Common myeloid progenitor, CD34-positive (primary cell): ENCODE measurements around the gene SLIT3.
"Not testable (repeated sequence)": the region's sequence is repeated elsewhere in the genome, so short reads cannot be mapped to it uniquely, and the experiment has no call there.

Source experiments
- CTCF ChIA-PET: fragments of 350-600 bp; sonication (Branson Sonifier 250); formaldehyde crosslinking; loops from one replicate; lab custom pipeline; 2021; ENCODE audit warnings: antibody characterized with exemption; lab: Charles Lee
- POLR2A ChIA-PET: fragments of 350-600 bp; sonication (Branson Sonifier 250); formaldehyde crosslinking; loops from one replicate; lab custom pipeline; 2021; ENCODE audit warnings: antibody characterized with exemption; lab: Charles Lee
- DNase-seq, 3 donors: peaks; one replicate each; pipeline versions ENCODE4 v3.0.0 to v3.0.0-alpha.2; 2013
- H3K27ac ChIP-seq, 2 experiments: 1 replicate in 1 of 2; 2 replicates in 1 of 2; pipeline ENCODE4 v1.7.0; 2013; ENCODE audit warnings: inconsistent platforms in 2 of 2, low read length in 2 of 2, mild to moderate bottlenecking in 2 of 2, low read depth in 1 of 2, moderate library complexity in 1 of 2; ENCODE audit not compliant: severe bottlenecking in 2 of 2, insufficient read depth in 1 of 2, poor library complexity in 1 of 2
- H3K27me3 ChIP-seq, 5 experiments: replicated peaks in 2 of 5; 1 replicate in 3 of 5; 2 replicates in 2 of 5; pipeline versions ENCODE4 v1.6.1 to v1.7.0; 2013; ENCODE audit warnings: low read length in 4 of 5, mild to moderate bottlenecking in 2 of 5, moderate library complexity in 2 of 5, inconsistent platforms in 1 of 5; ENCODE audit not compliant: insufficient read depth in 5 of 5, control insufficient read depth in 4 of 5
- H3K36me3 ChIP-seq, 4 experiments: 1 replicate in 2 of 4; 2 replicates in 2 of 4; pipeline versions ENCODE4 v1.6.1 to v1.7.0; 2013; ENCODE audit warnings: low read length in 3 of 4, control low read depth in 1 of 4, mild to moderate bottlenecking in 1 of 4; ENCODE audit not compliant: control insufficient read depth in 4 of 4, insufficient read depth in 4 of 4
- H3K4me1 ChIP-seq, 4 experiments: 1 replicate in 3 of 4; 2 replicates in 1 of 4; pipeline versions ENCODE4 v1.6.1 to v1.7.1; 2013; ENCODE audit warnings: low read length in 3 of 4, mild to moderate bottlenecking in 3 of 4, control low read depth in 1 of 4, inconsistent platforms in 1 of 4, moderate library complexity in 1 of 4; ENCODE audit not compliant: control insufficient read depth in 4 of 4, insufficient read depth in 4 of 4; ENCODE audit errors: control extremely low read depth in 1 of 4
- H3K4me3 ChIP-seq, 7 experiments: 1 replicate in 4 of 7; 2 replicates in 3 of 7; pipeline versions ENCODE4 v1.5.1 to v1.7.0; 2013; ENCODE audit warnings: mild to moderate bottlenecking in 7 of 7, low read length in 6 of 7, moderate library complexity in 6 of 7, inconsistent platforms in 2 of 7, low read depth in 2 of 7, control low read depth in 1 of 7; ENCODE audit not compliant: insufficient read depth in 4 of 7, control insufficient read depth in 1 of 7; ENCODE audit errors: extremely low read depth in 1 of 7
- H3K9me3 ChIP-seq, 5 experiments: 1 replicate in 4 of 5; 2 replicates in 1 of 5; pipeline versions ENCODE4 v1.6.1 to v1.7.1; 2013; ENCODE audit warnings: low read length in 4 of 5, mild to moderate bottlenecking in 2 of 5, inconsistent platforms in 1 of 5, low read depth in 1 of 5, moderate library complexity in 1 of 5; ENCODE audit not compliant: control insufficient read depth in 4 of 5, insufficient read depth in 2 of 5; ENCODE audit errors: control extremely low read depth in 1 of 5
- WGBS: methylation state at CpG from one replicate; pipeline ENCODE4 v1.1.5; 2013; ENCODE audit not compliant: insufficient coverage; 5-methylcytosine and 5-hydroxymethylcytosine counted together

Gene SLIT3

DNA sequence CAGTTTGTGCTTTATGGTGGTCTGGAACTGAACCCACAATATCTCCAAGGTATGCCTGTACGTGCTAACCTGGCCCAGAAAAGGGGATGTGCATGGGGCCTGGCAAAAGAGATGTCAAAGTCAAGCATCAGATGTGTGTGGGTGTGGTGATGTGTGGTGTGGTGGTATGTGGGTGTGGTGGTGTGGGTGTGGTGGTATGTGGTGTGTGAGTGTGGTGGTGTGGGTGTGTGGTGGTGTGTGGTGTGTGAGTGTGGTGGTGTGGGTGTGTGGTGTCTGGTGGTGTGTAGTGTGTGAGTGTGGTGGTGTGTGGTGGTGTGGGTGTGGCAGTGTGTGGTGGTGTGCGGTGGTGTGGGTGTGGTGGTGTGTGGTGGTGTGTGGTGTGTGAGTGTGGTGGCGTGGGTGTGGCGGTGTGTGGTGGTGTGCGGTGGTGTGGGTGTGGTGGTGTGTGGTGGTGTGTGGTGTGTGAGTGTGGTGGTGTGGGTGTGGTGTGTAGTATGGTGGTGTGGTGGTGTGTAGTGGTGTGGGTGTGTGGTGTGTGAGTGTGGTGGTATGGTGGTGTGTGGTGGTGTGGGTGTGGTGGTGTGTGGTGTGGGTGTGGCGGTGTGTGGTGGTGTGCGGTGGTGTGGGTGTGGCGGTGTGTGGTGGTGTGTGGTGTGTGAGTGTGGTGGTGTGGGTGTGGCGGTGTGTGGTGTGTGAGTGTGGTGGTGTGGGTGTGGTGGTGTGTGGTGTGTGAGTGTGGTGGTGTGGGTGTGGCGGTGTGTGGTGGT, 554.6 kb downstream of the SLIT3 start:
- H3K27ac ChIP-seq, H3K36me3 ChIP-seq, H3K27me3 ChIP-seq, H3K4me1 ChIP-seq, CTCF ChIA-PET, POLR2A ChIA-PET, DNase-seq, H3K9me3 ChIP-seq, H3K4me3 ChIP-seq: not testable (repeated sequence)
- WGBS = 100% methylated on average over 1 of the region's 10 CpGs

DNA sequence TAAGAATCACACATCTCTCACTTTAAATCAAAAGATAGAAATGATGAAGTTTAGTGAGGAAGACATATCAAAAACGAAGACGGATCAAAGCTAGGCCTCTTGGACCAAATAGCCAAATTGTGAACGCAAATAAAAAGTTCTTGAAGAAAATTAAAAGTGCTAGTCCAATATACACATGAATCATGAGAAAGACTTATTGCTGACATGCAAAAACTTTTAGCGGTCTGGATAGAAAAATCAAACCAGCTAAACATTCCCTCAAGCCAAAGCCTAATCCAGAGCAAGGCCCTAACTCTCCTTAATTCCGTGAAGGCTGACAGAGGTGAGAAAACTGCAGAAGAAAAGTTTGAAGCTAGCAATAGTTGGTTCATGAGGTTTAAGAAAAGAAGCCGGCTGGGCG, 557.3 kb downstream of the SLIT3 start:
- Histone ChIP-seq H3K27me3 (peaks cover 0 to 5% (median 0%) of the 10 kb centered on the region in 5 experiments), H3K4me3 (no peak overlapping the region), H3K4me1 (no peaks in the 10 kb centered on the region), H3K36me3 (no peaks in the 10 kb centered on the region), H3K9me3 (peaks cover 0 to 1% (median 0%) of the 10 kb centered on the region in 5 experiments), H3K27ac (no peak overlapping the region)
- ChIA-PET CTCF (interaction anchor here (0.7 kb wide), 1 partner anchor 11 kb away, joined by 3 read pairs; no protein-coding TSS in a partner anchor), POLR2A (no interaction called here)
- DNase-seq = no peak
- WGBS = 100% methylated on average over 6 of the region's 7 CpGs

GRCh38 chr5:168742311-168742710, 558.6 kb downstream of the SLIT3 start:
- 100% methylated on average over 2 of the region's 2 CpGs for WGBS
- H3K27me3 ChIP-seq, POLR2A ChIA-PET, H3K36me3 ChIP-seq, H3K27ac ChIP-seq, CTCF ChIA-PET, H3K9me3 ChIP-seq, H3K4me1 ChIP-seq, DNase-seq, H3K4me3 ChIP-seq: not testable (repeated sequence)

DNA sequence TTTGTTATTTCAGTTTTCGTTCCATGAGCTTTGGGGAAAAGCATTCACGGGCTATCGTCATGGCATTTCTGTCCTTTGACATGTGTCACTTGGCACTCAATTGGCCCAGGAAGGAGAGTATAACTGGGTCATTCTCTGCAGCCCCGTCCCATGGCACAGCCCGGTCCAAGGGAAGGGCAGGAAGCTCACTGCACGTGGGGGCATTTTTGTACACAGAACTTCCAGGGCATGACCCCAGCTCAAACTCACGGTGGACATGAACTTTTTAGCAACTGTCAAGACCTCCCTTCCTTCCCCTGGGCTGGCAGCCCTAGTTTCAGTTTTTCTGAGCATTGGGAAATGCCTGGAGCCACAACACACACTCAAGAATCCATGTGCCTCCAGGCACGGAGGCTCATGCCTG, 560.1 kb downstream of the SLIT3 start:
- no peak overlapping the region for H3K27ac ChIP-seq
- no peak overlapping the region for H3K4me3 ChIP-seq
- CTCF ChIA-PET = interaction anchor here (1.5 kb wide), 1 partner anchor 13 kb away, joined by 5 read pairs; no protein-coding TSS in a partner anchor
- POLR2A ChIA-PET = no interaction called here
- WGBS = 88% methylated on average over 7 of the region's 8 CpGs
- no peaks in the 10 kb centered on the region for H3K4me1 ChIP-seq
- DNase-seq = no peak
- H3K9me3 ChIP-seq = peaks cover 0 to 1% (median 0%) of the 10 kb centered on the region in 5 experiments
- H3K27me3 ChIP-seq = peaks cover 0 to 2% (median 0%) of the 10 kb centered on the region in 5 experiments
- H3K36me3 ChIP-seq = no peaks in the 10 kb centered on the region

DNA sequence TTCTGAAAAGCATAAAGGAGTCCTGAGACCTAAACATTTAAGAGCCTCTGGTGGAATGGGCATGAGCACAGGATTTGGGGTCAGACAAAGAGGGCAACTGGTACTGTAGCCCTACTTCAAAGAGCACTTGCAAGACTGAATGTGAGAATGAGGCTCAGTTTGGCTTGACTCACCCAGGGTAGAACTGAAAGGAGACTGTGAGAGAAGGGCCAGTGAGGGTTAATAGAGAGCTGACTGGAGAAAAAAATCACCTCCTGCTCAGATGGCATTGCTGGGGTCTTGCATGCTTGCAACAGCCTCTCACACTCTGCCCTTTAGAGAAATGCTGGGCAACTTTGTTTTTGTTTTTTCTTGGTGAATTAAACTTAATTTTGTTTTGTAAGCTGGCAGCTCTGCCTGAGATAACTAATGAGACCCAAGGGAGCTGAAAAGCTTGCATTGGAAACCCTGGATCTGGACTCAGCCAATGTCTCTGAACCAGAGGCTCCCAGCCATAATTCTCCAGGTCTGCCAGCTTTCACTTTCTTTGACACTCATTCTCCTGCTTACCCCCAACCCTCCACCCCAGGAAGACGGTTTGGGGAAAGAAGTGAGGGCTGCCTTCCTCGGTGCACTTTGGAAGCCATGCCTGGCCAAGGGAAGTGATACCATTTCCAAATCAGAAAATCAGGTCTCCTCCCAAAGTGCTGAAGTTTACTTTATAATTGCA, 560.7 kb downstream of the SLIT3 start:
- Histone ChIP-seq H3K36me3 (no peaks in the 10 kb centered on the region), H3K27ac (no peak overlapping the region), H3K4me3 (no peak overlapping the region), H3K27me3 (peaks cover 0 to 2% (median 0%) of the 10 kb centered on the region in 5 experiments), H3K9me3 (peaks cover 0 to 1% (median 0%) of the 10 kb centered on the region in 5 experiments), H3K4me1 (no peaks in the 10 kb centered on the region)
- CTCF ChIA-PET = interaction anchor here (1.5 kb wide), 1 partner anchor 14 kb away, joined by 5 read pairs; no protein-coding TSS in a partner anchor
- 83% methylated on average over 1 of the region's 2 CpGs for WGBS
- DNase-seq = no peak
- POLR2A ChIA-PET = no interaction called here

DNA sequence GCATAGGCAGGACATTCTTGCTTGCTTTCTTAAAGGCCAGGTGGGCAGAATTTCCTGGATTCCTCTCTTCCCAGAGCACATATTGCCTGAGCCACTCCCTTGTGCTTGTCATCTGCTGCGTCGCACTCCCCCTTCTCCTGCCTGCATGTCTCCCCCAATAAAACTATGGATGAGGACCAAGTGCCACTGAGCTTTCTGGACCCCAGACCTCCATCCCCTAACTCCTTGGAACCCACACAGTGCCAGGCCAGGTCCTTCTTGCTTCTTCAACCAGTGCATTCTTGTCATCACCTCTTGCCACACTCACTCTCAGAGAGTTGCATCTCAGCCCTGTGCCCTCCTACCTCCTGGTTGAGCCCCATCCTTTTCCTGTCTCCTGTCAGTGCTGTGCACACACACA, 563.9 kb downstream of the SLIT3 start:
- Histone ChIP-seq H3K4me1 (no peaks in the 10 kb centered on the region), H3K27ac (no peak overlapping the region), H3K9me3 (no peaks in the 10 kb centered on the region), H3K36me3 (no peaks in the 10 kb centered on the region), H3K4me3 (no peak overlapping the region), H3K27me3 (peaks cover 0 to 2% (median 0%) of the 10 kb centered on the region in 5 experiments)
- 100% methylated on average over 2 of the region's 2 CpGs for WGBS
- ChIA-PET POLR2A (no interaction called here), CTCF (no interaction called here)
- DNase-seq = no peak

DNA sequence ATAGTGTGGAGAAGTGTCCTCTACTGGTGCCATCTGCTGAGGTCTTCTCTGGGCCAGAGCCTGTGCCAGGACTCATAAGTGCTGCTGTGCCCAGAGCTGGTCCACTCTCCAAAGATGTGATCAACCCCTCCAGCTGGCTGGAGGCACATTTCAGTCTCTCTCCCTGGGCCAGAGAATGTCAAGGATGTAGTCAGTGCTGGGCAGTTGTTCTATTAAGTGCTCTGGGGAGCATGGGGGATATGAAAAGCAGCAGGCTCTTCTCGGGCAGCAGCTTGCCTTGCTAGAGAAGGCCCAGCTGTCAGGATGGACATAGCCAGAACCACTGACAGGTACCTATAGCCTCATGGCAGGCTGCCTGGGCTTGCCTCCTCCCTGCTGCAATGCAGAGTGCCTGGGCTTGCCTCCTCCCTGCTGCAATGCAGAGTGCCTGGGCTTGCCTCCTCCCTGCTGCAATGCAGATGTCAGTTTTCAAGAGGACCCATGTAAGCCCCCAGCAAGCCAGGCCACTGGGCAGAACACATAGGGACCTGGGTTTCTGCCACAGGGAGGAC, 564.6 kb downstream of the SLIT3 start:
- no peak for DNase-seq
- POLR2A ChIA-PET = no interaction called here
- Histone ChIP-seq H3K4me1 (no peaks in the 10 kb centered on the region), H3K36me3 (no peaks in the 10 kb centered on the region), H3K4me3 (no peak overlapping the region), H3K27me3 (peaks cover 0 to 2% (median 0%) of the 10 kb centered on the region in 5 experiments), H3K27ac (no peak overlapping the region), H3K9me3 (no peaks in the 10 kb centered on the region)
- 100% methylated on average over 1 of the region's 1 CpG for WGBS
- CTCF ChIA-PET = no interaction called here
